Mammary epithelial cell (primary cell): ENCODE results near the gene KIAA1755.
"Not testable (repeated sequence)": the region's sequence is repeated elsewhere in the genome, so short reads cannot be mapped to it uniquely, and the experiment has no call there.

ENCODE experiments used
- CTCF ChIP-seq, 2 donors: IDR thresholded peaks in 1 of 2; conservative IDR thresholded peaks in 1 of 2; 2 replicates each; pipeline ENCODE4 v1.5.1; 2011 to 2012; ENCODE audit warnings: inconsistent platforms in 2 of 2, low read length in 2 of 2, mild to moderate bottlenecking in 2 of 2, control low read depth in 1 of 2, low read depth in 1 of 2; ENCODE audit not compliant: insufficient read depth in 1 of 2; ENCODE audit errors: extremely low read depth in 1 of 2
- EZH2 ChIP-seq: IDR thresholded peaks from 2 replicates; pipeline ENCODE4 v1.6.1; 2012; ENCODE audit warnings: low read length, inconsistent platforms, borderline replicate concordance

GRCh38 chr20:38247725-38248124 lies 12.8 kb downstream of the KIAA1755 start:
- TF ChIP-seq EZH2; CTCF (conservative IDR thresholded peaks at IDR 0.05 in 1 of 2, IDR thresholded peaks at IDR 0.05 in 1 of 2; ENCODE audit: extremely low read depth in 1 of 2, insufficient read depth in 1 of 2, low read depth in 1 of 2, low read length in 2 of 2): not testable (repeated sequence)
